H9 (cell line): Measurements from ENCODE around the gene DOCK9. TPM values are rescaled to one million over a fixed set of nuclear protein-coding genes. Genes with fewer than 3 reads are reported as not detected.

Source experiments
- DNase-seq: peaks from one replicate; pipeline ENCODE4 v3.0.0-alpha.2; 2017
- H2AFZ ChIP-seq: one replicate; pipeline ENCODE4 v1.6.1; 2013; ENCODE audit warnings: mild to moderate bottlenecking, low read length, control low read depth, moderate library complexity
- H2AK5ac ChIP-seq: 2 replicates; pipeline ENCODE4 v1.6.1; 2013; ENCODE audit warnings: low read length, control low read depth, mixed read lengths; ENCODE audit not compliant: insufficient read length
- H2BK120ac ChIP-seq: one replicate; pipeline ENCODE4 v1.6.1; 2013; ENCODE audit warnings: low read depth, mild to moderate bottlenecking, low read length, control low read depth, inconsistent platforms; ENCODE audit not compliant: poor library complexity, severe bottlenecking
- H2BK12ac ChIP-seq: 2 replicates; pipeline ENCODE4 v1.6.1; 2013; ENCODE audit warnings: low read length, control low read depth, mixed read lengths, low read depth; ENCODE audit not compliant: insufficient read length
- H2BK15ac ChIP-seq: 2 replicates; pipeline ENCODE4 v1.6.1; 2013; ENCODE audit warnings: low read depth, low read length, control low read depth
- H2BK20ac ChIP-seq: one replicate; pipeline ENCODE4 v1.6.1; 2013; ENCODE audit warnings: low read depth, mild to moderate bottlenecking, low read length, control low read depth, inconsistent platforms; ENCODE audit not compliant: poor library complexity, severe bottlenecking
- H2BK5ac ChIP-seq: 2 replicates; pipeline ENCODE4 v1.6.1; 2013; ENCODE audit warnings: low read length, control low read depth, mixed read lengths; ENCODE audit not compliant: insufficient read length
- H3K14ac ChIP-seq: 2 replicates; pipeline ENCODE4 v1.6.1; 2013; ENCODE audit warnings: low read length, control low read depth; ENCODE audit not compliant: insufficient read depth
- H3K18ac ChIP-seq: 2 replicates; pipeline ENCODE4 v1.6.1; 2013; ENCODE audit warnings: low read depth, mild to moderate bottlenecking, mixed read lengths, low read length, control low read depth; ENCODE audit not compliant: insufficient read length
- H3K23ac ChIP-seq: 2 replicates; pipeline ENCODE4 v1.6.1; 2013; ENCODE audit warnings: low read length, control low read depth, mixed read lengths, low read depth; ENCODE audit not compliant: insufficient read length
- H3K23me2 ChIP-seq: 2 replicates; pipeline ENCODE4 v1.6.1; 2013; ENCODE audit warnings: low read depth, mild to moderate bottlenecking, mixed read lengths, low read length, control low read depth; ENCODE audit not compliant: insufficient read length, poor library complexity, severe bottlenecking
- H3K27ac ChIP-seq: 2 replicates; pipeline ENCODE4 v1.5.1; 2013; ENCODE audit warnings: low read length, control low read depth, mixed read lengths, low read depth; ENCODE audit not compliant: insufficient read length
- H3K27me3 ChIP-seq: 2 replicates; pipeline ENCODE4 v1.6.1; 2013; ENCODE audit warnings: low read length, control low read depth, inconsistent platforms; ENCODE audit not compliant: insufficient read depth
- H3K4ac ChIP-seq: 2 replicates; pipeline ENCODE4 v1.6.1; 2013; ENCODE audit warnings: low read depth, mild to moderate bottlenecking, control low read depth, inconsistent platforms, low read length, moderate library complexity
- H3K4me1 ChIP-seq: 2 replicates; pipeline ENCODE4 v1.6.1; 2013; ENCODE audit warnings: low read length, control low read depth, inconsistent platforms; ENCODE audit not compliant: insufficient read depth
- H3K4me2 ChIP-seq: 2 replicates; pipeline ENCODE4 v1.6.1; 2013; ENCODE audit warnings: low read length, control low read depth, mixed read lengths; ENCODE audit not compliant: insufficient read length, insufficient read depth
- H3K56ac ChIP-seq: 2 replicates; pipeline ENCODE4 v1.6.1; 2013; ENCODE audit warnings: low read depth, mild to moderate bottlenecking, mixed read lengths, low read length, control low read depth; ENCODE audit not compliant: insufficient read length
- H3K79me1 ChIP-seq: 2 replicates; pipeline ENCODE4 v1.6.1; 2013; ENCODE audit warnings: low read depth, mild to moderate bottlenecking, moderate library complexity, low read length, control low read depth, inconsistent platforms; ENCODE audit not compliant: insufficient read depth, poor library complexity, severe bottlenecking
- H3K79me2 ChIP-seq: 2 replicates; pipeline ENCODE4 v1.6.1; 2013; ENCODE audit warnings: low read length, control low read depth, inconsistent platforms; ENCODE audit not compliant: insufficient read depth
- H3K9ac ChIP-seq: 2 replicates; pipeline ENCODE4 v1.6.1; 2013; ENCODE audit warnings: low read length, control low read depth, mixed read lengths; ENCODE audit not compliant: insufficient read length; ENCODE audit errors: extremely low read depth
- H3K9me3 ChIP-seq: one replicate; pipeline ENCODE4 v1.6.1; 2013; ENCODE audit warnings: low read depth, low read length, inconsistent platforms; ENCODE audit not compliant: control insufficient read depth
- H3T11ph ChIP-seq: one replicate; pipeline ENCODE4 v1.6.1; 2013; ENCODE audit warnings: mild to moderate bottlenecking, low read length, control low read depth, inconsistent platforms
- H4K20me1 ChIP-seq: one replicate; pipeline ENCODE4 v1.6.1; 2013; ENCODE audit not compliant: control insufficient read depth, insufficient read length, insufficient read depth
- H4K5ac ChIP-seq: 2 replicates; pipeline ENCODE4 v1.6.1; 2013; ENCODE audit warnings: low read depth, mild to moderate bottlenecking, mixed read lengths, low read length, control low read depth; ENCODE audit not compliant: insufficient read length
- H4K8ac ChIP-seq: replicated peaks from 2 replicates; pipeline ENCODE4 v1.6.1; 2013; ENCODE audit warnings: low read length, control low read depth, mixed read lengths, low read depth; ENCODE audit not compliant: insufficient read length
- H4K91ac ChIP-seq: 2 replicates; pipeline ENCODE4 v1.6.1; 2013; ENCODE audit warnings: low read depth, mild to moderate bottlenecking, moderate library complexity, mixed read lengths, low read length, control low read depth; ENCODE audit not compliant: insufficient read length
- H3K27ac Mint-ChIP-seq, 3 experiments: 2 replicates in 2 of 3; 3 replicates in 1 of 3; pipeline ENCODE4 v1.8.0; 2020 to 2021; ENCODE audit warnings: mixed read lengths in 3 of 3, mild to moderate bottlenecking in 1 of 3, moderate library complexity in 1 of 3
- H3K27me3 Mint-ChIP-seq: 2 replicates; pipeline ENCODE4 v1.8.0; 2021; ENCODE audit warnings: low read depth, mild to moderate bottlenecking, moderate library complexity, mixed read lengths
- H3K36me3 Mint-ChIP-seq, 3 experiments: 2 replicates in 2 of 3; 3 replicates in 1 of 3; pipeline ENCODE4 v1.8.0; 2020 to 2021; ENCODE audit warnings: low read depth in 3 of 3, mixed read lengths in 3 of 3; ENCODE audit not compliant: insufficient read depth in 1 of 3
- H3K4me1 Mint-ChIP-seq, 2 experiments: 2 replicates each; pipeline ENCODE4 v1.8.0; 2020; ENCODE audit warnings: mixed read lengths in 2 of 2
- H3K4me3 Mint-ChIP-seq, 2 experiments: 2 replicates in 1 of 2; 3 replicates in 1 of 2; pipeline ENCODE4 v1.8.0; 2020 to 2021; ENCODE audit warnings: mild to moderate bottlenecking in 2 of 2, mixed read lengths in 2 of 2, moderate library complexity in 1 of 2
- H3K9me3 Mint-ChIP-seq, 2 experiments: 2 replicates in 1 of 2; 3 replicates in 1 of 2; pipeline ENCODE4 v1.8.0; 2020; ENCODE audit warnings: mild to moderate bottlenecking in 2 of 2, mixed read lengths in 2 of 2, moderate library complexity in 1 of 2
- CTCF ChIP-seq: fragments of 200-600 bp; sonication (generic); conservative IDR thresholded peaks from 3 replicates; pipeline ENCODE4 v1.8.0; 2021; ENCODE audit warnings: antibody characterized with exemption, mild to moderate bottlenecking
- WGBS: extraction: QIAGEN DNeasy Blood & Tissue Kit; methylation state at CpG from one replicate; pipeline ENCODE4 v1.1.7; 2013; ENCODE audit warnings: missing lambda C conversion rate, low lambda C conversion rate, mixed read lengths; ENCODE audit not compliant: insufficient read length; ENCODE audit errors: extremely low coverage; 5-methylcytosine and 5-hydroxymethylcytosine counted together
- total RNA-seq: library from RNA; stranded (reverse); gene quantifications from 2 replicates; pipeline ENCODE4 v1.2.1, GENCODE V29; 2021

Gene DOCK9
- total RNA-seq, 1 experiment from 2014 or later, result 23.0 TPM

- H4K91ac ChIP-seq, result no peak overlapping the region
- TF ChIP-seq CTCF, result peak; percentile 89
- no peak overlapping the region for H3K9ac ChIP-seq
- no peak overlapping the region for H3K23ac ChIP-seq
- no peak overlapping the region for H2BK5ac ChIP-seq
- Mint-ChIP-seq H3K27me3 (no peaks in the 10 kb centered on the region), H3K27ac (no peak overlapping the region; a peak in 1 of 7 replicates), H3K36me3 (no peaks in the 10 kb centered on the region), H3K9me3 (no peaks in the 10 kb centered on the region; a peak in 1 of 5 replicates), H3K4me1 (peaks cover 9 to 10% of the 10 kb centered on the region in 2 experiments), H3K4me3 (peak overlapping the region in 1 of 2 experiments; percentile 15; a peak in 1 of 5 replicates)
- H3K9me3 ChIP-seq, result no peaks in the 10 kb centered on the region
- no peak overlapping the region for H2BK120ac ChIP-seq
- no peak overlapping the region for H2BK20ac ChIP-seq
- no peak overlapping the region for H3T11ph ChIP-seq
- H3K23me2 ChIP-seq, result no peaks in the 10 kb centered on the region
- no peaks in the 10 kb centered on the region for H3K79me2 ChIP-seq
- no peak overlapping the region for H4K8ac ChIP-seq
- no CpG with 5 or more reads among the region's 14 CpGs for WGBS
- H2AK5ac ChIP-seq, result no peak overlapping the region
- H3K4me2 ChIP-seq, result peak overlapping the region; percentile 7
- H3K14ac ChIP-seq, result no peak overlapping the region
- H2BK12ac ChIP-seq, result no peak overlapping the region
- no peaks in the 10 kb centered on the region for H4K20me1 ChIP-seq
- H2BK15ac ChIP-seq, result no peak overlapping the region
- no peak overlapping the region for H4K5ac ChIP-seq
- no peaks in the 10 kb centered on the region for H3K27me3 ChIP-seq
- DNase-seq, result peak; percentile 90
- no peaks in the 10 kb centered on the region for H3K79me1 ChIP-seq
- no peak overlapping the region for H3K18ac ChIP-seq
- no peak overlapping the region for H2AFZ ChIP-seq
- no peaks in the 10 kb centered on the region for H3K4me1 ChIP-seq
- H3K4ac ChIP-seq, result no peak overlapping the region
- no peak overlapping the region for H3K27ac ChIP-seq
- no peak overlapping the region for H3K56ac ChIP-seq
These were observed 137.8 kb downstream of the DOCK9 start for GRCh38 chr13:98839856-98840769.
